Stimulated activated naive B cell treated with anti-CD40 and anti-IgM and Interleukin-4, amounts not matched to agents 10 μg/mL and 1 μg/mL and 100 μg/mL, for 72 hours (primary cell): ENCODE measurements around the gene PRICKLE2.

Experiments used
- ATAC-seq, 2 donors: fragments of 150-1000 bp; cut with Tn5 transposase; replicated peaks; 2 replicates each; pipeline ENCODE4 v1.10.0; 2021; ENCODE audit warnings: moderate library complexity in 1 of 2
- DNase-seq: peaks from one replicate; pipeline ENCODE4 v3.0.0; 2021
- H3K27ac Mint-ChIP-seq: one replicate; pipeline ENCODE4 v1.8.0; 2022; ENCODE audit warnings: mild to moderate bottlenecking, mixed read lengths
- H3K27me3 Mint-ChIP-seq, 2 donors: one replicate each; pipeline ENCODE4 v1.8.0; 2022; ENCODE audit warnings: mixed read lengths in 2 of 2
- H3K36me3 Mint-ChIP-seq, 2 donors: one replicate each; pipeline ENCODE4 v1.8.0; 2022; ENCODE audit warnings: mixed read lengths in 2 of 2, mild to moderate bottlenecking in 1 of 2
- H3K4me1 Mint-ChIP-seq, 2 donors: one replicate each; pipeline ENCODE4 v1.8.0; 2022; ENCODE audit warnings: mixed read lengths in 2 of 2, mild to moderate bottlenecking in 1 of 2
- H3K4me3 Mint-ChIP-seq, 2 donors: one replicate each; pipeline ENCODE4 v1.8.0; 2022; ENCODE audit warnings: mild to moderate bottlenecking in 2 of 2, mixed read lengths in 2 of 2, moderate library complexity in 1 of 2
- H3K9me3 Mint-ChIP-seq, 2 donors: one replicate each; pipeline ENCODE4 v1.8.0; 2022; ENCODE audit warnings: mixed read lengths in 2 of 2, mild to moderate bottlenecking in 1 of 2

Gene PRICKLE2

GRCh38 chr3:64199932-64200331 is 25.3 kb downstream of the PRICKLE2 start:
- ATAC-seq (no peak), DNase-seq (no peak)
- H3K4me1 Mint-ChIP-seq: no peaks in the 10 kb centered on the region
- H3K4me3 Mint-ChIP-seq: no peak overlapping the region
- peaks cover 0 to 8% of the 10 kb centered on the region in 2 donors for H3K9me3 Mint-ChIP-seq
- no peak overlapping the region for H3K27ac Mint-ChIP-seq
- no peaks in the 10 kb centered on the region for H3K36me3 Mint-ChIP-seq
- peaks cover 0 to 8% of the 10 kb centered on the region in 2 donors for H3K27me3 Mint-ChIP-seq

- H3K4me1 Mint-ChIP-seq: no peaks in the 10 kb centered on the region
- DNase-seq: no peak
- ATAC-seq: no peak
- peaks cover 0 to 5% of the 10 kb centered on the region in 2 donors for H3K27me3 Mint-ChIP-seq
- peaks cover 4 to 8% of the 10 kb centered on the region in 2 donors for H3K9me3 Mint-ChIP-seq
- H3K36me3 Mint-ChIP-seq: peaks cover 0 to 2% of the 10 kb centered on the region in 2 donors
- no peak overlapping the region for H3K27ac Mint-ChIP-seq
- no peak overlapping the region for H3K4me3 Mint-ChIP-seq
These were observed 28.9 kb downstream of the PRICKLE2 start for GRCh38 chr3:64196236-64196929.

- H3K36me3 Mint-ChIP-seq: peaks cover 0 to 2% of the 10 kb centered on the region in 2 donors
- peaks cover 0 to 5% of the 10 kb centered on the region in 2 donors for H3K27me3 Mint-ChIP-seq
- H3K9me3 Mint-ChIP-seq: peaks cover 4 to 8% of the 10 kb centered on the region in 2 donors
- no peak overlapping the region for H3K4me3 Mint-ChIP-seq
- DNase-seq (no peak), ATAC-seq (no peak)
- no peak overlapping the region for H3K27ac Mint-ChIP-seq
- H3K4me1 Mint-ChIP-seq: no peaks in the 10 kb centered on the region
These were observed 29.5 kb downstream of the PRICKLE2 start for GRCh38 chr3:64195789-64196188.

- ATAC-seq: no peak
- H3K27ac Mint-ChIP-seq: no peak overlapping the region
- H3K9me3 Mint-ChIP-seq: peaks cover 3 to 4% of the 10 kb centered on the region in 2 donors
- peaks cover 0 to 2% of the 10 kb centered on the region in 2 donors for H3K36me3 Mint-ChIP-seq
- H3K4me1 Mint-ChIP-seq: no peaks in the 10 kb centered on the region
- no peak for DNase-seq
- no peak overlapping the region for H3K4me3 Mint-ChIP-seq
- H3K27me3 Mint-ChIP-seq: peaks cover 0 to 5% of the 10 kb centered on the region in 2 donors
These were observed 33.4 kb downstream of the PRICKLE2 start for GRCh38 chr3:64191822-64192221.

- Mint-ChIP-seq H3K9me3 (peaks cover 3 to 5% of the 10 kb centered on the region in 2 donors), H3K27me3 (peaks cover 0 to 5% of the 10 kb centered on the region in 2 donors), H3K36me3 (peaks cover 0 to 2% of the 10 kb centered on the region in 2 donors), H3K27ac (no peak overlapping the region), H3K4me1 (no peaks in the 10 kb centered on the region), H3K4me3 (no peak overlapping the region)
- no peak for ATAC-seq
- no peak for DNase-seq
These were observed 34.5 kb downstream of the PRICKLE2 start for GRCh38 chr3:64190517-64191515.

- Mint-ChIP-seq H3K36me3 (peaks cover 0 to 2% of the 10 kb centered on the region in 2 donors), H3K4me1 (no peaks in the 10 kb centered on the region), H3K9me3 (peaks cover 3 to 8% of the 10 kb centered on the region in 2 donors), H3K27ac (no peak overlapping the region), H3K27me3 (peaks cover 0 to 5% of the 10 kb centered on the region in 2 donors), H3K4me3 (no peak overlapping the region)
- DNase-seq (no peak), ATAC-seq (no peak)
These were observed 36.3 kb downstream of the PRICKLE2 start for GRCh38 chr3:64188810-64189560.

- DNase-seq (no peak), ATAC-seq (no peak)
- no peak overlapping the region for H3K4me3 Mint-ChIP-seq
- H3K36me3 Mint-ChIP-seq: no peaks in the 10 kb centered on the region
- H3K27ac Mint-ChIP-seq: no peak overlapping the region
- H3K9me3 Mint-ChIP-seq: peaks cover 0 to 4% of the 10 kb centered on the region in 2 donors
- no peaks in the 10 kb centered on the region for H3K27me3 Mint-ChIP-seq
- H3K4me1 Mint-ChIP-seq: no peaks in the 10 kb centered on the region
These were observed 38.0 kb downstream of the PRICKLE2 start for GRCh38 chr3:64187065-64187959.

GRCh38 chr3:64186667-64187064 is 38.6 kb downstream of the PRICKLE2 start:
- no peak overlapping the region for H3K4me3 Mint-ChIP-seq
- DNase-seq: no peak
- ATAC-seq: no peak
- H3K27me3 Mint-ChIP-seq: peaks cover 0 to 6% of the 10 kb centered on the region in 2 donors
- H3K4me1 Mint-ChIP-seq: no peaks in the 10 kb centered on the region
- no peaks in the 10 kb centered on the region for H3K36me3 Mint-ChIP-seq
- peaks cover 0 to 4% of the 10 kb centered on the region in 2 donors for H3K9me3 Mint-ChIP-seq
- no peak overlapping the region for H3K27ac Mint-ChIP-seq

GRCh38 chr3:64185436-64185835 is 39.8 kb downstream of the PRICKLE2 start:
- no peak for ATAC-seq
- Mint-ChIP-seq H3K4me1 (no peaks in the 10 kb centered on the region), H3K4me3 (no peak overlapping the region), H3K9me3 (peaks cover 0 to 4% of the 10 kb centered on the region in 2 donors), H3K36me3 (no peaks in the 10 kb centered on the region), H3K27ac (no peak overlapping the region), H3K27me3 (peaks cover 0 to 6% of the 10 kb centered on the region in 2 donors)
- DNase-seq: no peak

GRCh38 chr3:64184621-64185020 is 40.6 kb downstream of the PRICKLE2 start:
- no peaks in the 10 kb centered on the region for H3K36me3 Mint-ChIP-seq
- H3K4me1 Mint-ChIP-seq: no peaks in the 10 kb centered on the region
- ATAC-seq (no peak), DNase-seq (no peak)
- peaks cover 0 to 4% of the 10 kb centered on the region in 2 donors for H3K9me3 Mint-ChIP-seq
- H3K27ac Mint-ChIP-seq: no peak overlapping the region
- H3K27me3 Mint-ChIP-seq: peaks cover 0 to 6% of the 10 kb centered on the region in 2 donors
- no peak overlapping the region for H3K4me3 Mint-ChIP-seq

- H3K4me1 Mint-ChIP-seq: no peaks in the 10 kb centered on the region
These were observed 45.4 kb downstream of the PRICKLE2 start for GRCh38 chr3:64179860-64180259.

GRCh38 chr3:64179249-64179648 is 46.0 kb downstream of the PRICKLE2 start:
- Mint-ChIP-seq H3K27me3 (peaks cover 0 to 7% of the 10 kb centered on the region in 2 donors), H3K4me1 (no peaks in the 10 kb centered on the region), H3K27ac (no peak overlapping the region), H3K4me3 (no peak overlapping the region), H3K36me3 (no peaks in the 10 kb centered on the region), H3K9me3 (no peaks in the 10 kb centered on the region)
- DNase-seq (no peak), ATAC-seq (no peak)

More at GRCh38 chr3:64179860-64180259, 45.4 kb downstream of the PRICKLE2 start:
- H3K4me3 Mint-ChIP-seq: no peak overlapping the region
- H3K36me3 Mint-ChIP-seq: no peaks in the 10 kb centered on the region
- H3K27me3 Mint-ChIP-seq: peaks cover 0 to 6% of the 10 kb centered on the region in 2 donors
- no peak for ATAC-seq
- no peak overlapping the region for H3K27ac Mint-ChIP-seq
- no peak for DNase-seq
- no peaks in the 10 kb centered on the region for H3K9me3 Mint-ChIP-seq

GRCh38 chr3:64178419-64178818 is 46.8 kb downstream of the PRICKLE2 start:
- H3K27me3 Mint-ChIP-seq: peaks cover 0 to 15% of the 10 kb centered on the region in 2 donors

More at GRCh38 chr3:64178419-64178818, 46.8 kb downstream of the PRICKLE2 start:
- H3K36me3 Mint-ChIP-seq: no peaks in the 10 kb centered on the region
- ATAC-seq (no peak), DNase-seq (no peak)
- H3K9me3 Mint-ChIP-seq: peaks cover 0 to 1% of the 10 kb centered on the region in 2 donors
- H3K4me1 Mint-ChIP-seq: no peaks in the 10 kb centered on the region
- no peak overlapping the region for H3K4me3 Mint-ChIP-seq
- H3K27ac Mint-ChIP-seq: no peak overlapping the region
